ENCODE results near the gene AKR1B15.

AKR1B15 gene

GRCh38 chr7:134510646-134511045, 38.3 kb upstream of the AKR1B15 start:
- DNase-seq (ENCODE audit: extremely low read depth, low read depth): no peak
- TF ChIP-seq CTCF (IDR thresholded peaks at IDR 0.05; ENCODE audit: low read depth, low read length): no peak

DNA sequence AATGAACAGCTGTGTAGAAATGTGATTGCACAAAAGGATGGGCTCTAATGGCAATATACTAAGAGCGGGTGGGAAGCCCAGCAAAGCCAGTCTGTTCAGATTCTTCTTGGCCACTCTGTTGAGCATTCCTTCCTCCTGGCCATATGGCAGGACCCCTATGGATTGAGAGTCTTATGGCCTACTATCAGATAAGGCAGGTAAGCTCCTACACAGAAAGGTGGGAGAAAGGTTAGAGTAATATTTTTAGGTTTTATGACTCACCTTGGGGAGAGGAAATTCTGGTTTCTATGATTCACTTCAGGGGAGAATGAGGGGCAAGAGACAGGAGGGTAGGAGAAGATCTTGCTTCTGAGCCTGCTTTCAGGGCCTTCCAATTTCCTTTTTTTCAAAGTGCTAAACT, 36.6 kb upstream of the AKR1B15 start:
- no peak for TF ChIP-seq CTCF (IDR thresholded peaks at IDR 0.05; ENCODE audit: low read depth, low read length)
- no peak for DNase-seq (ENCODE audit: extremely low read depth, low read depth)

DNA sequence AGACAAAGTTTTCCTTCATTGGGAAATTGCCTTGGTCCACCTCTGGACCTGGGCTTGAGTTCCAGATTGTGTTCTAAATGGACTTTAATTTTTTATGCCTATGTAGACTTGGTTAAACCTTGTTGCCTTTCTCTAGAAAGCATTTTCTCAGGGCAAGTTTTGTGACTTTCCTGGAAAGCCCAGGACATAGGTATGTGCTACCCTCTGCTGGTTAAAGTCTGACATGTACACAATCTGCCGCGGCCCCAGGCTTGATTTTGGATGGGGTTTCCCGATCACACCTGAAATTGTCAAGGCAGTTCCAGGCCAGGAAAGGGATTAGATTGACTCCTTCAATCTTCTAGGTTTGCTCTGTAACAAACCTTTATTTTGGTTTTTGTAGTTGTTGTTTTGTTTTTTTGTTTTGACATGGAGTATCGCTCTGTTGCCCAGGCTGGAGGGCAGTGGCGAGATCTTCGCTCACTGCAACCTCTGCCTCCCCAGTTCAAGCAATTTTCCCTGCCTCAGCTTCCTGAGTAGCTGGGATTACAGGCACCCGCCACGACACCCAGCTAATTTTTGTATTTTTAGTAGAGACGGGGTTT, 35.6 kb upstream of the AKR1B15 start:
- TF ChIP-seq CTCF (IDR thresholded peaks at IDR 0.05; ENCODE audit: low read depth, low read length): peak; percentile 77
- no peak for DNase-seq (ENCODE audit: extremely low read depth, low read depth)

DNA sequence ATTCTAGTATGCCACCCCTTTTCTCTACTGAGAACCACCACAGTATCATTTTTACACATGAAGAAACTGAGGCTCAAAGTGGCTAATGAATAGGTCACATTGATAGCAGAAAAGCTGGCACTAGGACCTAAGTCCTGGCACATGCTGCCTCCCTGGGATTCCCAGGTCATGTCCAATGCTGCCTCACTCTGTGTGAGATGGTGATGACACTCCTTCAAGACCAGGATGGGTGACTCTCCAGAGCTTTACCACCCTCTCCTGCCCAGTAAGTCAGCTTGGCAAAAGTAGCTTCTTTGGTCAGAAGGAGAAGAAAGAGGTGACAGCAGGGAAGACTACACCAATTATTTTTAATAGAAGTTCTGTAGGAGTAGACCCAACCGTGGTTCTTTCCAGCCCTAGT, 34.8 kb upstream of the AKR1B15 start:
- DNase-seq (ENCODE audit: extremely low read depth, low read depth): no peak
- TF ChIP-seq CTCF (IDR thresholded peaks at IDR 0.05; ENCODE audit: low read depth, low read length): no peak

GRCh38 chr7:134514663-134515062, 34.2 kb upstream of the AKR1B15 start:
- peak; percentile 55 for DNase-seq (ENCODE audit: extremely low read depth, low read depth)
- TF ChIP-seq CTCF (IDR thresholded peaks at IDR 0.05; ENCODE audit: low read depth, low read length): peak; percentile 68

DNA sequence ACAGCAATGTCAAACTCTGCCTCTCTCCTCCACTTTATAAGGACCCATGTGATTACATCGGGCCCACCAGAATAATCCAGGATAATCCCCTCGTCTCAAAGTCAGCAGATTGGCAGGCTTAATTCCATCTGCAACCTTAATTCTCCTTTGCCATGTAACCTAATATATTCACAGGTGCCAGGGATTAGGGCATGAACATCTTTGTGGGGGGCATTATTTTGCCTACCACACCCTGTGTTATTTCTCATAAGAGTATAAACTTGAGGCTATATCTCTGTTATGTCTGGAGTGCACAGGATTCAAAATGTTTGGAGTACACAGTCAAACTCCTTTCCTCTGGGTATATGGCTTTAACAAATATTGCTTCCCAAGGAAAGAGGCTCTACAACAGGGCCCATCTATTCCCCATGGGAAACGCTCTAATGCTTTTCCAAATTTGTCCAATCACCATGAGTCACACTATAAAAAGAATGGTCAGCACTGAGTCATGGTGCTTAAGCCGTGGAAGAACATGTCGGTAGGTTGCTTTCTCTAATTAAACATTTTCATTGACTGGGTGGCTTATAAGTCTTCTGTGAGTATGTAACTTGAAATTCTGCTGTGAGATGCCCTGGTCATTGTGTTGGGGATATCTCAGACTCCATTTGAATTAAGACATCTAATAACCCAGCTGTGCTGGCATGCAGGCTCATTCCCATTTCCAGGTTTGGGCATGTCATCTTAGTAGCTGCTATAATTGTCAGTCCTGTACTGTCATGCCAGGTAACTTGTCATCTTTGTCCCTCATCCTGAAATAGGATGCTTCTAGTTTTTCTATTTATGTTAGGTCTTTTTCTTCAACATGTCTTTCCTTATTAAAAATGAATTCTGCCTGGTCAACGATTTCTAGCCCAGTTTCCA, 33.1 kb upstream of the AKR1B15 start:
- no peak for TF ChIP-seq CTCF (IDR thresholded peaks at IDR 0.05; ENCODE audit: low read depth, low read length)
- peak; percentile 48 for DNase-seq (ENCODE audit: extremely low read depth, low read depth)

- no peak for DNase-seq (ENCODE audit: extremely low read depth, low read depth)
Measured at GRCh38 chr7:134520130-134520529, 28.8 kb upstream of the AKR1B15 start.

More at GRCh38 chr7:134520130-134520529, 28.8 kb upstream of the AKR1B15 start:
- TF ChIP-seq CTCF (IDR thresholded peaks at IDR 0.05; ENCODE audit: low read depth, low read length): peak; percentile 30
